GM18507 (cell line): ENCODE results near the gene WNK1.
"Not testable (repeated sequence)": the region's sequence is repeated elsewhere in the genome, so short reads cannot be mapped to it uniquely, and the experiment has no call there.

ENCODE experiments used
- DNase-seq: peaks from one replicate; pipeline ENCODE4 v3.0.0; 2011; ENCODE audit warnings: low read depth; ENCODE audit not compliant: insufficient read length; ENCODE audit errors: extremely low spot score
- FAIRE-seq: peaks from 2 replicates; lab custom pipeline; 2011; peaks lifted over from hg19 to GRCh38; lab: Jason Lieb, UNC

Gene WNK1

GRCh38 chr12:751999-752694 lies at the start of gene WNK1:
Gene WNK1, plus strand, starts transcription at chr12:752579. Its CDS starts 987 bp downstream, at chr12:753566.
- peak; percentile 98 for FAIRE-seq

GRCh38 chr12:704516-705242 lies 47.7 kb upstream of the WNK1 start:
- DNase-seq (no peak), FAIRE-seq (no peak)

More at GRCh38 chr12:751999-752694, at the start of gene WNK1:
- peak; percentile 82 for DNase-seq

- FAIRE-seq, DNase-seq: not testable (repeated sequence)
These were observed 44.3 kb upstream of the WNK1 start for GRCh38 chr12:708084-708483.

GRCh38 chr12:709455-710020 lies 42.8 kb upstream of the WNK1 start:
- no peak for DNase-seq
- no peak for FAIRE-seq

- FAIRE-seq (peak; percentile 9), DNase-seq (no peak)
These were observed 40.1 kb upstream of the WNK1 start for GRCh38 chr12:712172-712863.

GRCh38 chr12:713281-713875 lies 39.0 kb upstream of the WNK1 start:
- FAIRE-seq, result no peak
- no peak for DNase-seq

- FAIRE-seq, result no peak
- no peak for DNase-seq
These were observed 35.9 kb upstream of the WNK1 start for GRCh38 chr12:716506-716905.

- DNase-seq, result no peak
- no peak for FAIRE-seq
These were observed 33.6 kb upstream of the WNK1 start for GRCh38 chr12:718756-719102.

GRCh38 chr12:720231-720941 lies 32.0 kb upstream of the WNK1 start:
- no peak for DNase-seq
- FAIRE-seq, result peak; percentile 54

GRCh38 chr12:724194-724855 lies 28.1 kb upstream of the WNK1 start:
- FAIRE-seq (peak; percentile 66), DNase-seq (no peak)

- no peak for FAIRE-seq
- DNase-seq, result no peak
These were observed 27.3 kb upstream of the WNK1 start for GRCh38 chr12:725076-725475.

- DNase-seq (no peak), FAIRE-seq (no peak)
These were observed 25.9 kb upstream of the WNK1 start for GRCh38 chr12:726281-727140.

GRCh38 chr12:727321-727720 lies 25.1 kb upstream of the WNK1 start:
- no peak for FAIRE-seq
- DNase-seq, result no peak

- DNase-seq (no peak), FAIRE-seq (peak; percentile 46)
These were observed 23.6 kb upstream of the WNK1 start for GRCh38 chr12:728781-729180.

GRCh38 chr12:729221-729620 lies 23.2 kb upstream of the WNK1 start:
- DNase-seq (no peak), FAIRE-seq (no peak)

GRCh38 chr12:730550-730949 lies 21.8 kb upstream of the WNK1 start:
- FAIRE-seq (no peak), DNase-seq (no peak)

- no peak for DNase-seq
- no peak for FAIRE-seq
These were observed 15.1 kb upstream of the WNK1 start for GRCh38 chr12:737122-737739.

GRCh38 chr12:738712-739111 lies 13.7 kb upstream of the WNK1 start:
- FAIRE-seq, result no peak
- no peak for DNase-seq
